ENCODE measurements around the gene ASGR2.

- no peak for TF ChIP-seq POLR2AphosphoS5 (IDR thresholded peaks at IDR 0.05; ENCODE audit: low read depth, low read length)
- TF ChIP-seq POLR2A (IDR thresholded peaks at IDR 0.05; ENCODE audit: low read depth, low read length): no peak
- no peak for TF ChIP-seq TAF1 (IDR thresholded peaks at IDR 0.05; ENCODE audit: low read depth, low read length)
- TF ChIP-seq SPI1 (IDR thresholded peaks at IDR 0.05; ENCODE audit: low read depth, low read length): peak; percentile 96
- no peak for TF ChIP-seq POU2F2 (IDR thresholded peaks at IDR 0.05; ENCODE audit: low read depth, low read length)
Measured at GRCh38 chr17:7095625-7096024, 19.0 kb downstream of the ASGR2 start.

Data from GM12891 (cell line).